Heart left ventricle (tissue), 16 donors: ENCODE measurements around the gene FRRS1. TPM values are rescaled to one million over a fixed set of nuclear protein-coding genes. Genes with fewer than 3 reads are reported as not detected.

Source experiments
- ATAC-seq, 4 donors: fragments of 200-7000 bp; cut with Tn5 transposase; one replicate each; pipeline ENCODE4 v1.9.1; 2020 to 2022; ENCODE audit warnings: moderate library complexity in 4 of 4, mild to moderate bottlenecking in 3 of 4, moderate number of reproducible peaks in 1 of 4
- DNase-seq, 5 donors: peaks; one replicate each; pipeline ENCODE4 v3.0.0-alpha.2; 2020
- H3K27ac ChIP-seq, 12 donors: fragments of 200-600 bp; sonication (generic) in 4 of 12; one replicate each; pipeline versions ENCODE4 v1.5.0 to v1.8.0; 2016 to 2022; ENCODE audit warnings: mild to moderate bottlenecking in 2 of 12
- H3K27me3 ChIP-seq, 9 donors: fragments of 200-600 bp; sonication (generic) in 2 of 9; one replicate each; pipeline versions ENCODE4 v1.5.1 to v1.8.0; 2016 to 2022; ENCODE audit warnings: mild to moderate bottlenecking in 3 of 9
- H3K36me3 ChIP-seq, 9 donors: fragments of 200-600 bp; sonication (generic) in 2 of 9; one replicate each; pipeline versions ENCODE4 v1.5.0 to v1.8.0; 2018 to 2022; ENCODE audit warnings: mild to moderate bottlenecking in 2 of 9
- H3K4me1 ChIP-seq, 12 donors: fragments of 200-600 bp; sonication (generic) in 4 of 12; one replicate each; pipeline versions ENCODE4 v1.5.0 to v1.8.0; 2016 to 2022; ENCODE audit warnings: mild to moderate bottlenecking in 3 of 12
- H3K4me3 ChIP-seq, 12 donors: fragments of 200-600 bp; sonication (generic) in 4 of 12; one replicate each; pipeline versions ENCODE4 v1.5.0 to v1.8.0; 2017 to 2022; ENCODE audit warnings: mild to moderate bottlenecking in 9 of 12, moderate library complexity in 4 of 12
- H3K9me3 ChIP-seq, 12 donors: fragments of 200-600 bp; sonication (generic) in 4 of 12; one replicate each; pipeline versions ENCODE4 v1.5.0 to v1.8.0; 2016 to 2022; ENCODE audit warnings: mild to moderate bottlenecking in 1 of 12
- CTCF ChIP-seq, 12 donors: fragments of 200-600 bp; sonication (generic) in 4 of 12; IDR thresholded peaks; one replicate each; pipeline versions ENCODE4 v1.5.0 to v1.8.0; 2018 to 2022; ENCODE audit warnings: antibody characterized with exemption in 12 of 12, mild to moderate bottlenecking in 5 of 12
- POLR2A ChIP-seq, 2 donors: fragments of 450-650 bp; IDR thresholded peaks; one replicate each; pipeline ENCODE4 v1.6.1; 2017; ENCODE audit warnings: antibody characterized with exemption in 2 of 2, mild to moderate bottlenecking in 2 of 2, moderate library complexity in 2 of 2
- WGBS, 4 donors: extraction: QIAGEN DNeasy Blood & Tissue Kit in 2 of 4; methylation state at CpG; one replicate each; pipeline versions ENCODE4 v1.1.5 to v1.1.7; 2013 to 2018; 5-methylcytosine and 5-hydroxymethylcytosine counted together
- intact Hi-C, 10 donors: fragments of 100-400 bp; cut with DNase I; formaldehyde crosslinking; loops; one replicate each; pipeline versions ENCODE4 v1.11.1 to v1.14.2; 2022
- polyA plus RNA-seq, 2 donors: library from polyadenylated mRNA; stranded (reverse); fragments of 200-250 nt; gene quantifications; one replicate each; pipeline ENCODE4 v1.2.3, GENCODE V29; 2013
- total RNA-seq, 9 donors: library from RNA; depleted of rRNA in 2 of 9; stranded (reverse); fragments of >200 nt in 2 of 9; fragmentation: NEBNext Ultra II Directional in 3 of 9; extraction: Animal tissue kit (Norgen Biotek cat#: 25700) in 3 of 9; gene quantifications; one replicate each; pipeline versions ENCODE4 v1.1.0 to v1.2.4, GENCODE V29; 2016 to 2023
- donor health status: ischemic (EF 13 %, LVEDD 7.1; RV severe dilation, severe dysfunction).
- donor health status: healthy with polysubstance abuse.
- donor health status: DM: no; HTN: yes; CAD: no.
- donor health status: DM: no; HTN: no; CAD: no.
- donor health status: ischemic (EF 25% LVEDD 6.9; RV normal size, moderate dysfunction).
- donor health status: ischemic (EF 25% LVEDD 5.7; RV mildly dilated, moderate dysfunction).
- donor health status: healthy.
- donor health status: DM: yes; HTN: yes; CAD: no.
- donor health status: ischemic (EF 35%, LVEDD 5.7; RV mildly dilated, moderate dysfunction).
- donor health status: nonischemic (EF 11% LVEDD 7.7; RV severe dilation, severe dysfunction).
- donor health status: DM: yes; HTN: yes; CAD: no.
- donor health status: PGD.
- donor health status: ischemic (EF 29% LVEDD 5.4; RV normal size, mild dysfunction).
- donor health status: nonischemic (EF 23%, LVEDD 6.1; RV moderate dilation, normal function).

FRRS1 gene
- total and polyA plus RNA-seq, 11 donors: 0.50 to 9.3 (median 5.4) TPM

GRCh38 chr1:99677416-99677815 lies 89.0 kb downstream of the FRRS1 start:
- WGBS, 4 donors: 61 to 72% (median 65%) methylated on average over 2 of the region's 2 CpGs
- Histone ChIP-seq H3K36me3 (peaks cover 0 to 90% (median 29%) of the 10 kb centered on the region in 9 donors), H3K27ac (peak overlapping the region; percentile 0 to 89 (median 82)), H3K27me3 (no peaks in the 10 kb centered on the region), H3K4me1 (peaks cover 8 to 92% (median 60%) of the 10 kb centered on the region in 12 donors), H3K9me3 (no peaks in the 10 kb centered on the region), H3K4me3 (no peak overlapping the region)
- ATAC-seq (peak; percentile 71 to 83 (median 77)), DNase-seq (peak in 2 of 5 donors; percentile 30 to 32)
- intact Hi-C loops: no loop called here
- TF ChIP-seq POLR2A (IDR thresholded peaks at IDR 0.05) (no peak), CTCF (IDR thresholded peaks at IDR 0.05) (no peak)

DNA sequence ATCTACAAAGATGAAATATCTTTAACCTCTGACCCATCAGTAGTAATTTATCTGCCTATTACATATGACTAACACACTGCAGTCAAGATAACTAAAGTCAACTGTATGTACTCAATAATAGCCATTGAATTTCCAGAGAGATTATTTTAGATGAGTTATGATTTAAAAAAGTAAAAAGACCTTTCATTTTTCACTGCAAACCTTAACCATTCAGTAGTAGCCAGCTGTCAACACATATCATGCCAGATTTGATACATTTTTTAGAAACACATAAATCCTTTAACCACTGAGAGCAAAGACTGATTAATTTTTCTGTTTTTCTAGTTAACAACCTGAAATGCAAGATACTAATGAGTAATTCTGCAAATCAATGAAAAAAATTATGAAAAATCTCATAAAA lies 89.6 kb downstream of the FRRS1 start:
- ATAC-seq (no peak), DNase-seq (no peak)
- TF ChIP-seq POLR2A (IDR thresholded peaks at IDR 0.05) (no peak), CTCF (IDR thresholded peaks at IDR 0.05) (no peak)
- peak overlapping the region; percentile 0 to 89 (median 82) for H3K27ac ChIP-seq
- peaks cover 8 to 95% (median 63%) of the 10 kb centered on the region in 12 donors for H3K4me1 ChIP-seq
- H3K27me3 ChIP-seq: no peaks in the 10 kb centered on the region
- intact Hi-C loops: no loop called here
- peaks cover 0 to 91% (median 32%) of the 10 kb centered on the region in 9 donors for H3K36me3 ChIP-seq
- no peaks in the 10 kb centered on the region for H3K9me3 ChIP-seq
- H3K4me3 ChIP-seq: no peak overlapping the region

DNA sequence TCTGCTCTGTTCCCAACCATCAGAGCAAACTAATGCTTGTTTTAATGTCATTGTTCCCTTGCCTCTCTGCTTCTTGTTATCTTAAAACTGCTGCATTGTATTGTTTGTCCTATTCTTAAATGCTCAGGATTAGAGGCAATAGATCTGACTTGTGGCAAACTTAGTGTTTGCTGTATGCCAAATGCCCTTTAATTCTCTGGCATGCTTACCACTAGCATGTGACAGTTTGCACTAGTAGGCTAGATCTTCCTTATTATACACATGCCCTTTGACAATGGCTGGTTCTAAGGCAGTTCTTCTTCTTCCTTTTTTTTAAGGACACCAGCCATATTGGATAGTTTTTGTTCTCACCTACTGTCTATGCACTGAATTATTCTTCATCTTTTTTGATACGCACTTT lies 90.4 kb downstream of the FRRS1 start:
- Histone ChIP-seq H3K4me3 (no peak overlapping the region), H3K4me1 (peaks cover 5 to 97% (median 64%) of the 10 kb centered on the region in 12 donors), H3K27ac (peak overlapping the region; percentile 11 to 89 (median 82)), H3K36me3 (peaks cover 0 to 91% (median 33%) of the 10 kb centered on the region in 9 donors), H3K9me3 (no peaks in the 10 kb centered on the region), H3K27me3 (no peaks in the 10 kb centered on the region)
- TF ChIP-seq CTCF (IDR thresholded peaks at IDR 0.05) (no peak), POLR2A (IDR thresholded peaks at IDR 0.05) (no peak)
- ATAC-seq (no peak), DNase-seq (no peak)
- intact Hi-C loops: no loop called here
- WGBS, 4 donors: 97 to 100% (median 98%) methylated on average over 1 of the region's 1 CpG

- TF ChIP-seq CTCF (IDR thresholded peaks at IDR 0.05) (no peak), POLR2A (IDR thresholded peaks at IDR 0.05) (no peak)
- H3K36me3 ChIP-seq: peaks cover 0 to 92% (median 33%) of the 10 kb centered on the region in 9 donors
- H3K4me3 ChIP-seq: no peak overlapping the region
- no peaks in the 10 kb centered on the region for H3K9me3 ChIP-seq
- peak overlapping the region; percentile 11 to 89 (median 82) for H3K27ac ChIP-seq
- ATAC-seq: peak; percentile 11 to 34 (median 30)
- intact Hi-C loops: no loop called here
- no peak for DNase-seq
- no peaks in the 10 kb centered on the region for H3K27me3 ChIP-seq
- peaks cover 5 to 98% (median 66%) of the 10 kb centered on the region in 12 donors for H3K4me1 ChIP-seq
These were observed 91.1 kb downstream of the FRRS1 start for GRCh38 chr1:99675292-99675691.
